ENCODE data around the gene SPRR2E.
"Not testable (repeated sequence)": the region's sequence is repeated elsewhere in the genome, so short reads cannot be mapped to it uniquely, and the experiment has no call there.

The SPRR2E gene

DNA sequence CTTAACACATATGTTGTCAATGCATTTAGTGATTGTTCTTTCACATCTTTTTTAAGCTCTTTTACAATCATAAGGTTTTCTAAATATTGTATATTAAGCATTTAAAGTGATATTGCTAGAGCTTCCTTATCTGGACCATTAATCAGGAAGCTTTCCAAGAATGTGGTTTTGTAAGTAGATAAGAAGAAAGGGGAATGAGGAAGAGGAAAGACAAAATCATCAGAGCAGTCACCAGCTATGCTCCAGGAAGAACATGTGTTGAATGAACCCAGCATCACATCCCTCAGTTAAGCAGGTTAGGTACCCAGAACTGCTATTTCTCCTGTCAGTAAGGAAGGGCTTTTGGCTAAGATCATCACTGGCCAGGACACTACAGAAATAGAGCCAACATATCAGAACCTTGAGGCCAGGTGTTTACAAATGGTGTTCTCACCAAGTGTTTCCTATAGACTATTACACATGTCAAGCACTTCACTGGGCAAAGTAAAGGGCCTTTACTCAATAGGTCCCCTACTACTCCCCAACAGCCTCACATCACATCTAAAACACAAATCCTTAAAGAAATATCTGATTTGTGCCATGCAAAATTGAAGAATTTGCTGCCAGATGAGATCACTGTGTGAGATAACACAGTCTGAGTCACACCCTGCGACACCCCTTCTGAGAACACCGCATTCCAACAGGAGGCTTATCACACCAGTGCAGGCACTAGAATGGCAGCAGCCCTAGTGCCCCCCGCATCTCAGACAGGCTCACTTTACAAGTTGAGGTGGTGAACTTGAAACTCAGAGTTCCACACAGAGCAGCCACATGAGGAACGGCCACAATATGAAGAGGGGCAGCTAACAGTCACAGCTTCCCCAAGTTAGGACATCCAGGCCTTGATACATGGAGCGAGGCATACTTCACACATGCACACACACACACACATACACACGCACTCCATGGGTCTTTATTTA, 35.2 kb downstream of the SPRR2E start:
- no peak for DNase-seq

DNA sequence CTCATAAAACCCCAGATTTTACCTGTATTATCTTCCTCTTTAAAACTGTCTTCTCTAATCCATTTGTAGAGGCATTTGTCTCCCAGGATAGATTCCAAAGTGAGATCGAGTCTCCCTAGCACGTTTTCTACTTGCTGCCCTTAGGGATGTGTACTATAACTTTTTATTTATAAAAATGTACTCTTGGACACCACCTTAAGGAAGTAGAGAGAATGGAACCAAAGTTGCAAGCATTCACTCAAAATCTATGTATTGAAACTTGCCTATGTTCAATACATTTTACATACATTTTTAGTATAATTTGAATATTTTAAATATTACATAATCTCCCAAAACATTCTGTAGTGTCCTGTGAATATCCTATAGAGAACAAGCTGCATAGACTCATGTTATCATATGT, 36.2 kb downstream of the SPRR2E start:
- DNase-seq = no peak

DNA sequence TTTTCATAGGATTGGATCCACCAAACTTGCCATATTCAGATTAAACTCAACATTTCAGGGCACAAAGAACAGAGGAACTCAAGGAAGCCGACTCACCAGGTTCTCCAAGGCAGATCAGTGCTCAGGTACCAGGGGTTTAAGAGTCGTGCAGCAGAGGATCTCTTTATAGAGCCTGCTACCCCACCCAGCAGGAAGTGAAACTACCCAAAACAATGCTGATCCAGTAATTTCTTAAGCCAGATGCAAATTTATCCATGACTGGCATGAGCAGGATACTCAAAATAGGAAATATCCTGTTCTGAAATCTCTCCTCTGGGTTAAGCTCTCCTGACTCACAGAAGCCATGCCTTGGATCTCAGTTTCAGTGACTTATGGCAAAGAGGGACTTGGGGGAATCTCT, 37.0 kb downstream of the SPRR2E start, which contains the start of gene SPRR2A:
TSS of gene SPRR2A (minus strand) at position 138 of the 400 bp plus-strand sequence. CDS start 777 bp downstream, outside the sequence.
- DNase-seq = no peak

DNA sequence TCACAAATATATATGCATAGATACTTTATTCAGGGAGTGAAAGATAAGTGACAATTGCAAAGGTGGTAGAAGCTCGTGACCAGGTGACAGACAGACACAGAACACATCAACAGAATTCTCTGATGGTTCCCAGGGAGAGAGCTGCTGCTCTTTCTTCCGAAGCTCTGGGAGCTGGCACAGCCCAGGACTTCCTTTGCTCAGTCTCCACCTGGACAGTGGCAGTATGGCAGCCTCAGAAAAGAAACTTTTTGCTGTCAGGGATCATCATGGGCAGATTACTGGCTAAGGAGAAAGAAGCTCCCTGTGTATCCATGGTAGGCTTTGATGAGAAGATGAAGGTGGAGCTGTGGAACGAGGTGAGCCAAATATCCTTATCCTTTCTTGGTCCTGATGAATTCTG, 38.2 kb downstream of the SPRR2E start:
- DNase-seq = not testable (repeated sequence)

DNA sequence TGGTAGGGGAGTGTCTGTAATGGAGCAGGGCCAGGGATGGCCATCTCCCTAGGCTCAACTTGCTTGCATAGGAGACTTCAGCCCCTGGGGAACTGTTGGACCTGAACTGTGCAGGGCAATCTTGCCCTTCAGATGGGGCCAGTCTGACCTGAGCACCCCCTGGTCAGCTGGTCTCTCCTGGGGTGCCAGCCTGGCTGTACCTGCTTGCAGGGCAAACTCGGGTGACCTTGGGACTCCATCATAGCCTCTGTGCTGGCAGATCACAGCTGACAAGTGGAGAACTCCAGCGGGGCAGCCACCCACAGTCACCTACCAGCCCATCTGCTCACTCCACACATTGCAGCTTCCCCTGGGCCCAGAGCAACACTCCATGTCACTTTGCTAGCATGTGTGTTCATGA, 45.1 kb downstream of the SPRR2E start:
- DNase-seq = no peak
